Gastrocnemius medialis (tissue), 4 donors: ENCODE results near the gene GJA5.

Experiments
- CTCF ChIP-seq, 5 experiments: fragments of 450-650 bp in 3 of 5; fragments of 200-600 bp in 2 of 5; sonication (generic) in 2 of 5; IDR thresholded peaks in 4 of 5; conservative IDR thresholded peaks in 1 of 5; 1 replicate in 4 of 5; 2 replicates in 1 of 5; pipeline ENCODE4 v1.5.1; 2016 to 2019; ENCODE audit warnings: antibody characterized with exemption in 5 of 5, mild to moderate bottlenecking in 3 of 5, moderate library complexity in 3 of 5
- POLR2A ChIP-seq, 2 donors: fragments of 450-650 bp; IDR thresholded peaks; one replicate each; pipeline ENCODE4 v1.6.1; 2017; ENCODE audit warnings: antibody characterized with exemption in 2 of 2, mild to moderate bottlenecking in 2 of 2, moderate library complexity in 2 of 2

- TF ChIP-seq CTCF (IDR thresholded peaks at IDR 0.05 in 4 of 5, conservative IDR thresholded peaks at IDR 0.05 in 1 of 5): no peak
- TF ChIP-seq POLR2A (IDR thresholded peaks at IDR 0.05): no peak
These were observed 31.5 kb upstream of the GJA5 start for GRCh38 chr1:147791876-147792275.
